HG03064 (cell line): Measurements from ENCODE around the gene DYRK1A.

ENCODE experiments used
- ATAC-seq: cut with Tn5 transposase; IDR thresholded peaks from one replicate; pipeline ENCODE4 v1.9.1; 2021; ENCODE audit warnings: low read depth; ENCODE audit not compliant: unreplicated experiment

Gene DYRK1A

GRCh38 chr21:37383784-37384311 lies 17.3 kb downstream of the DYRK1A start:
- ATAC-seq, result no peak

DNA sequence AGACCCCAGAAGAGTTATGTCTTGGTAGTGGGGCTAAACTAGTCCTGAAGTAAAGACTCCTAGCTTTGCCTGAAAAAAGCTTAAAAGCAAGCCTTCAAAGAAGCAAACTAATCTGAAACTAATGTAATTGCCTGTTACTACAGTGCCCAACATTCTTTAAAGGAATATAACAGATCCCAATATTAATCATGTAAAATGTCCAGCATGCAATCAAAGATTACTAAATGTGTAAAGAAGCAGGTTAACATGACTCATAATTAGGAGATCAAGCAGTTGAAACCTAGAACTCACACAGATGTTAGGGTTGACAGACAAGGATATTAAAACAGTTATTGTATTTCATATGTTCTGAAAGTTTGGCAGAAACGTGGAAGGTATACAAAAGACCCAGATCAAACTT lies 17.8 kb downstream of the DYRK1A start:
- ATAC-seq, result no peak

- ATAC-seq, result no peak
These were observed 18.7 kb downstream of the DYRK1A start for GRCh38 chr21:37385179-37385765.

DNA sequence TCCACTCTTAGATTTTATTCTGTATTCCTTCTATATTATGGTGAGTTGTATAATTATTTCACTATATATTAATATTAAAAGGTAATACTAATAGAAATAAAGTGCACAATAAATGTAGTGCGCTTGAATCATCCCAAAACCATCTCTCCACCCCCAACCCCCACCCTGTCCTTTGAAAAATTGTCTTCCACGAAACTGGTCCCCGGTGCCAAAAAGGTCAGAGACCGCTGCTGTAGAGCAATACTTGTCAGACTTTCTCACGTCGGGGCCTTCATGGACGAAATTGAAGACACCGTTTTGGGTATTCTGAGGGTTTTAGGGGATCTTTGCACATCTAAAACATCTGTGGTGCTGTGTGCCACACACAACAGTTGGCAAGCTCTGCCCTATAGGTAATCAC lies 19.6 kb downstream of the DYRK1A start:
- no peak for ATAC-seq

- no peak for ATAC-seq
These were observed 22.9 kb downstream of the DYRK1A start for GRCh38 chr21:37389456-37389855.

DNA sequence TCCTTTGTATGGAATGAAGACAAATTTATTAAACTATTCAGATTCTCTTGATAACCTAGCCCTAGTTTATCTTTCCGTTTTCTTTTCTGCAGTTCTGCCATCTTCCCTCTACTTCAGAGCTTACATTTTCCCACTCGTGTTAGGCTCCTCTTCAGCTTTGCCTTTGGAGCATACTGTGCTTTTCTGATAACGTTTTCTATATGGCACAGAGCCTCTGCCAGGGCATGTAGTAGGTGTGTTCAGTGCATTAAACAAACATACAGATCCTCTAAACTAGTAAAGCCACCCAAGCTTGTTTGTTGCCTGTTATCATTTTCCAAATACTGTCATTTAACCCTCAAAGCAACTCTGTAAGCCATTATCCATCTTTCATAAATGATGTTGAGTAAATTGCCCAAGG lies 25.1 kb downstream of the DYRK1A start:
- no peak for ATAC-seq

DNA sequence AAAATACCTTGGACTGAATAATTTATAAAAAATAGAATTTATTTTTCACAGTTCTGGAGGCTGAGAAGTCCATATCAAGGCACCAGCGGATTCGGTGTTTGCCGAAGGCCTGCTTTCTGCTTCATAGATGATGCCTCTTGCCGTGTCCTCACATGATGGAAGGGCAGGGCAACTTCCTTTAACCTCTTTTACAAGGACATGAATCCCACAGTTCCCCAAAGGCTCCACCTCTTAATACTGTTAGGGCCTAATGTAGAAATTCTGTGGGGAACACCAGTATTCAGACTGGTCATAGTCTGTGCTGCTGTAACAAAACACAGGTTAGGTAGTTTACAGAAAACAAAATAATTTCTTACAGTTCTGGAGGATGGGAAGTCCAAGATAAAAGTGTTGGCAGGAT lies 25.9 kb downstream of the DYRK1A start:
- ATAC-seq, result no peak

DNA sequence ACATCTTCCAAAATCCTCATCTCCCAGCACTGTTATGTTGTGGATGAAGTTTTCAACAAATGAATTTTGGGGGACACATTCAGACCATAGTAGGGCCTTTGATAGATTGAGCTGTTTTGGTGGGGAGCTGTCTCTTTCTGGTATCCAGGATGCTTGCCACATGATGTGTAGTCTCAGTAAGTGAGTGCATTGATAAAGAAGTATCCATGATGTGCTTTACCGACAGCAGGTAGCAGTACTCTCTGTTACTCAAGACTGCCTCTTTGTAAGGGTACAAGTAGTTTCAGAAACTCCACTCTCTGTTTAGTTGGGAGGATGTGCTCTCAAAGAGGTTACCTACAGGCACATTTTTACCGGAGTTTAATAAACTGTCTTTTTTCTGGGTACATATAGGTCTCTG lies 26.5 kb downstream of the DYRK1A start:
- no peak for ATAC-seq

- no peak for ATAC-seq
These were observed 27.2 kb downstream of the DYRK1A start for GRCh38 chr21:37393786-37394185.

DNA sequence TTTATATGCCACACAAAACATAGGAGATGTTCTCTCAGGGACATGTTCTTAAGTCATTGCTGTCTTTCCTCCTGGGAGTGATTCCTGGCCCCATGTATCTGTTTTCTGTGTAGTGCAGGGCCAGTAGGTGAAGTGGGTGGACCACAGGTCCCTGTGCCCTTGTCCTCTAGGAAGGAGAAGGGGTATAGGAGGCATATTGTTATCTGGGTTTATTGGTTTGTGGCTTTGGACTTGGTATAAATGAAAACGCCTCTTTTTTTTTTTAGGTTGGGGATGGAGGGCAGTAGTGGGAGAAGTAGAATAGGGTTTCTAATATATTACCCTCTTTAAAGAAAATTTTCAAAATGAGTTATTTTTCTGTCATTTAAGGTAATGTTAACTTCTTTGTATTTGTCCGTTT lies 29.4 kb downstream of the DYRK1A start:
- ATAC-seq, result no peak

GRCh38 chr21:37396855-37397254 lies 30.3 kb downstream of the DYRK1A start:
- no peak for ATAC-seq

- ATAC-seq, result no peak
These were observed 32.1 kb downstream of the DYRK1A start for GRCh38 chr21:37398697-37399096.

DNA sequence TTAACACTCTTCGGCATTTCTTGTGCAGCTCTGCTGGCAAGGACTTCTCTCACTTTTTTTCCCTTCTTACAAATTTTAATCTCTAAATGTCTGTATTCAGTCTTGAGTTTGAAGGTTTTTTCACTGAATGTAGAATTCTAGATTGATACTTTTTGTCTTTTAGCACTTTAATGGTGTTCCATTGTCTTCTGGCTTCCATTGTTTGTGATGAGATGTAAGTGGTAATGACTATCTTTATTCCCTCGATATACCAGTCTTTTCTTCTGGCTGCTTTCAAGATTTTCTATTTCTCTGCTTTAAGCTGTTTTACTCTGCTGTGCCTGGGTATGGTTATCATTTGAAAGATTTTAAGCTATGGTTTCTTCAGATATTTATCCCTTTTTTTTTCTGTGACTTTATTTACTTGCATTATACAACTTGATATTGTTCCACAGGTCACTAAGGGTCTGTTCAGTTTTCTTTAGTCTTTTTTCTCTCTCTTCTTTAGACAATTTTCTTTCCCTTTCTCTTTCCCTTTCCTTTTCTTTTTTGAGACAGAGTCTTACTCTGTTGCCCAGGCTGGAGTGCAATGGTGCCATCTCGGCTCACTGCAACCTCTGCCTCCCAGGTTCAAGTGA lies 35.8 kb downstream of the DYRK1A start:
- ATAC-seq, result no peak

- ATAC-seq, result no peak
These were observed 39.1 kb downstream of the DYRK1A start for GRCh38 chr21:37405629-37406028.

DNA sequence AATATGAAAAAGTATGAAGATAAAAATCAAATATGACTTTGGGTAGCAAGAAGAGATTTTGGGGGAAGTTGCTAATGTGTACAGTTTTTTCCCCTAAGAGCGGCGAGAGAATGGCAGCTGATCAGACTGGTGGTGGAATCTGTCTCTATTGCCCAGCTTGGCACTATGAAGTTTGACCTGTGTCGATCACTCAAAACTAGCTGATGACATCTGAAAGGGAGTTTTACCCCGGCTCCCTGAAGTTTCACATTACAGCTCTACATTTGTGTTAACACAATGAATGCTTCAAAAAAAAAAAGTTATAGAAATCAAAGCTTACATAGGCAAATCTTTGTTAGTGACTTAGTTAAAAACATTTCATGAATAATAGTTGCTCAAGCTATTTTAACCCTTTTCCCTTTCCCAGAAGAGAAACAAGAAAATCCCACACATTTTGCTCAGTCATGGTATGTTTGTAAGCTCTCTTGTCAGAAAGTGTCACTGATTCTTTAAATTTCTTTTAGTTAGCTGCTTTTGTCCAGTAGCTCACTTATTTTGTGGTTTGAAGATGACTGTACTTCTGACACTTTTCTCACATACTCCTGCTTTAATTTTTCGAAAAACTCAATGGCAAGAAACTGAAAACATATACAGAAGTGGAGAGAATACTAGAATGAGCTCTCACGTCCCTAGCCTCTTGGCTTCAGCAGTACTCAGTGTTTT lies 41.3 kb downstream of the DYRK1A start:
- peak; percentile 42 for ATAC-seq

DNA sequence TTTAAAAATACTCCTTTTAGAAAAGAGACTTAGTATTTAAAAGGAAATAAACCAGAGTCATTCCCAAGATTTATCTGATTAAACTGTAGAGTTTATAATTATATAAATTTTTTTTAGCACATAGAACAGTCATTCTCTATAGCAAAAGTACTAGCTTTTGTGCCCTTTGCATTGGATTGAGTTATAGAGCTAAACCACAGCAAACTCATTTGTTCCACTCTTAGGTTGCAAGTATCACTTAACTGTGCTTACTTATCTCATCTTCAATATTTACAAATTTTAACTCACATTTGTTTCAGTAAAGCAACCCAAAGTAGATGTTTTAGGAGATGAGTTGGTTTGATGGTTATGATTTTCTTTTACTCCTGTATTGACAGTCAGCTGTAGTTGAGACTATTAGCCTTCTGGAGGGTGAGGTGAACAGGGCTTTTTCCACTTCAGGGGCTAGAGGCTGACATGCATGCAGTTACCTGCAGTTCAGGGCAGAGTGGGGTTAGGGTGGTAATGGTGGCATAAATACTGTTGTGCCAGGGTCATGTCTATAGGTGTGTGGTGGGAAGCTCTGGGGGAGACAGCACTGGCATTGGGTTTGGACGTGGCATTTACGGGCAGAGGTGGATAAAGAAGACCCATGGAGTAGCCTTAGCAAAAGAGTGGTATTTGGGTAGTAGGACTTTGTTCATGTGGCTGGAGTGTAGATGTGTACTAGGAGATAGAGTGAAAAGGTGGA lies 42.1 kb downstream of the DYRK1A start:
- ATAC-seq, result no peak

GRCh38 chr21:37410639-37411038 lies 44.1 kb downstream of the DYRK1A start:
- ATAC-seq, result no peak

- no peak for ATAC-seq
These were observed 46.2 kb downstream of the DYRK1A start for GRCh38 chr21:37412603-37413360.

- no peak for ATAC-seq
These were observed 47.1 kb downstream of the DYRK1A start for GRCh38 chr21:37413553-37414291.
